Mucosa of stomach (tissue), 1 donor: ENCODE measurements around the gene EVL.
"Not testable (repeated sequence)": the region's sequence is repeated elsewhere in the genome, so short reads cannot be mapped to it uniquely, and the experiment has no call there.

Source experiments
- H3K27me3 ChIP-seq: one replicate; pipeline ENCODE4 v1.7.0; 2013; ENCODE audit warnings: mild to moderate bottlenecking, low read length; ENCODE audit not compliant: control insufficient read depth, insufficient read depth
- H3K36me3 ChIP-seq: one replicate; pipeline ENCODE4 v1.7.0; 2013; ENCODE audit warnings: low read length; ENCODE audit not compliant: control insufficient read depth, insufficient read depth
- H3K4me1 ChIP-seq: one replicate; pipeline ENCODE4 v1.7.0; 2013; ENCODE audit warnings: mild to moderate bottlenecking, low read length; ENCODE audit not compliant: control insufficient read depth, insufficient read depth
- H3K4me3 ChIP-seq: one replicate; pipeline ENCODE4 v1.7.0; 2013; ENCODE audit warnings: low read length
- H3K9ac ChIP-seq: one replicate; pipeline ENCODE4 v1.7.0; 2013; ENCODE audit warnings: mild to moderate bottlenecking, low read length, moderate library complexity
- H3K9me3 ChIP-seq: one replicate; pipeline ENCODE4 v1.7.0; 2013; ENCODE audit warnings: mild to moderate bottlenecking, low read length, moderate library complexity; ENCODE audit not compliant: control insufficient read depth
- donor health status: Pancreatic carcinoma.

Gene EVL

GRCh38 chr14:100150932-100151587, 85.8 kb downstream of the EVL start:
- no peaks in the 10 kb centered on the region for H3K27me3 ChIP-seq
- H3K9me3 ChIP-seq, result no peaks in the 10 kb centered on the region
- no peak overlapping the region for H3K4me3 ChIP-seq
- H3K9ac ChIP-seq, result peak overlapping the region; percentile 39
- H3K4me1 ChIP-seq, result peaks cover 82% of the 10 kb centered on the region
- H3K36me3 ChIP-seq, result no peaks in the 10 kb centered on the region

- Histone ChIP-seq H3K27me3 (no peaks in the 10 kb centered on the region), H3K9ac (no peak overlapping the region), H3K9me3 (no peaks in the 10 kb centered on the region), H3K4me3 (no peak overlapping the region), H3K4me1 (peaks cover 82% of the 10 kb centered on the region), H3K36me3 (no peaks in the 10 kb centered on the region)
Observed at GRCh38 chr14:100152091-100152490, 86.9 kb downstream of the EVL start.

GRCh38 chr14:100153560-100153959, 88.3 kb downstream of the EVL start:
- H3K4me3 ChIP-seq, result no peak overlapping the region
- H3K27me3 ChIP-seq, result no peaks in the 10 kb centered on the region
- no peaks in the 10 kb centered on the region for H3K36me3 ChIP-seq
- H3K9ac ChIP-seq, result no peak overlapping the region
- peaks cover 75% of the 10 kb centered on the region for H3K4me1 ChIP-seq
- H3K9me3 ChIP-seq, result no peaks in the 10 kb centered on the region

GRCh38 chr14:100155049-100155621, 89.9 kb downstream of the EVL start:
- Histone ChIP-seq H3K4me1 (peaks cover 60% of the 10 kb centered on the region), H3K27me3 (peaks cover 4% of the 10 kb centered on the region), H3K9me3 (no peaks in the 10 kb centered on the region), H3K4me3 (peak overlapping the region; percentile 14), H3K9ac (peak overlapping the region; percentile 59), H3K36me3 (no peaks in the 10 kb centered on the region)

- H3K27me3 ChIP-seq, result peaks cover 12% of the 10 kb centered on the region
- H3K9me3 ChIP-seq, result no peaks in the 10 kb centered on the region
- H3K4me1 ChIP-seq, result peaks cover 53% of the 10 kb centered on the region
- no peak overlapping the region for H3K4me3 ChIP-seq
- H3K9ac ChIP-seq, result peak overlapping the region; percentile 59
- no peaks in the 10 kb centered on the region for H3K36me3 ChIP-seq
Observed at GRCh38 chr14:100155756-100156616, 90.8 kb downstream of the EVL start.

GRCh38 chr14:100156776-100157175, 91.6 kb downstream of the EVL start:
- Histone ChIP-seq H3K9me3 (no peaks in the 10 kb centered on the region), H3K4me3 (no peak overlapping the region), H3K9ac (peak overlapping the region; percentile 29), H3K4me1 (peaks cover 45% of the 10 kb centered on the region), H3K27me3 (peaks cover 16% of the 10 kb centered on the region), H3K36me3 (no peaks in the 10 kb centered on the region)

GRCh38 chr14:100157548-100158232, 92.5 kb downstream of the EVL start:
- H3K4me3 ChIP-seq, H3K36me3 ChIP-seq, H3K9me3 ChIP-seq: not testable (repeated sequence)
- H3K4me1 ChIP-seq, result peaks cover 38% of the 10 kb centered on the region
- H3K9ac ChIP-seq, result peak overlapping the region; percentile 29
- H3K27me3 ChIP-seq, result peaks cover 16% of the 10 kb centered on the region

GRCh38 chr14:100158566-100159093, 93.4 kb downstream of the EVL start:
- H3K27me3 ChIP-seq, result peaks cover 16% of the 10 kb centered on the region
- peak overlapping the region; percentile 79 for H3K9ac ChIP-seq
- no peaks in the 10 kb centered on the region for H3K9me3 ChIP-seq

GRCh38 chr14:100159094-100159864, 94.1 kb downstream of the EVL start, which contains the start of gene DEGS2:
Gene DEGS2 (minus strand): TSS chr14:100159645. CDS start chr14:100159587, 58 bp downstream.
- Histone ChIP-seq H3K9me3 (no peaks in the 10 kb centered on the region), H3K36me3 (no peaks in the 10 kb centered on the region), H3K4me1 (peaks cover 30% of the 10 kb centered on the region), H3K9ac (peak within 1 kb of the TSS; percentile 79), H3K4me3 (peak within 1 kb of the TSS; percentile 14), H3K27me3 (peaks cover 16% of the 10 kb centered on the region)

More at GRCh38 chr14:100158566-100159093, 93.4 kb downstream of the EVL start:
- Histone ChIP-seq H3K36me3 (no peaks in the 10 kb centered on the region), H3K4me1 (peaks cover 32% of the 10 kb centered on the region), H3K4me3 (peak overlapping the region; percentile 14)

GRCh38 chr14:100159865-100160533, 94.8 kb downstream of the EVL start:
- Histone ChIP-seq H3K4me3 (no peak overlapping the region), H3K9ac (peak overlapping the region; percentile 39), H3K4me1 (peaks cover 28% of the 10 kb centered on the region), H3K9me3 (no peaks in the 10 kb centered on the region), H3K27me3 (peaks cover 16% of the 10 kb centered on the region), H3K36me3 (no peaks in the 10 kb centered on the region)
